HG02798 (cell line): ENCODE data around the gene ARFIP2.

Source experiments
- ATAC-seq: cut with Tn5 transposase; IDR thresholded peaks from one replicate; pipeline ENCODE4 v1.9.1; 2021; ENCODE audit warnings: mild to moderate bottlenecking; ENCODE audit not compliant: unreplicated experiment, poor library complexity

ARFIP2 gene

DNA sequence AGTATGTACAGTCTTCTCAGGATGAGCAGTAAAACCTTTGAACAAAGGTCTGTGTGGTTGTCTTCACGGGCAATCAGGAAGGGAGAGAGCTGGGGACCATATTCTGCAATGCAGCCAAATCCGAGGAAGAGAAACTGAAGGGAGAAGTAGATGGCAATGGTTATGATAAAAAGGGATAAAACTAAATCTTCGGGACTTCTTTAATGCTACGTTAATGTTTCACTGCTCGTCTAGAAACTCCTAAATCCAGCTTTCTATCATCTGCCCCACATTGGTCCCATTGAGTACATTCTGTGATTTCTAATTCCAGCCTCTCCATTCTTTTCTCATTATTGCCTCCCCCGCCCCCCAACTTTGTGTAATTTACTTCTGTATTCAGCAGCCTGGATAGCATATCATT is 1.9 kb upstream of the ARFIP2 start:
- ATAC-seq, result no peak

DNA sequence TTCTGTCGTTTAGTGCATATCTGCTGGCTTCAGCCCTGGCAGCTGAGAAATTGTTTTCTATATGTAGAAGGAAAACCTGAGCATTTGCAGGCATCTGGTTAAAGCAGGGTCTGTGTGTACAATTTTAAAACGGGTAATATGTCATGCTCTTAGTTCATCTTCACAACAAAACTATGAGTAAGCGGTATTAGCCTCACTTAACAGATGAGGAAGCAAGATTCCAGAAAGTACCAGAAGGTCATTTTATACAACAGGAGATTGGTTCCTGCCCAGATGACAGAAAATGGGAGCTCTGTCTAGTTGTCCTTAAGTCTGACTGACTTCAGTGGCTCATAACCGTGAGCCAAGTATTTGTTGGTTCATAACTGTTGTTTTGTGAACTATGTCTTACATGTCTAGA is 1.3 kb upstream of the ARFIP2 start:
- ATAC-seq, result no peak

DNA sequence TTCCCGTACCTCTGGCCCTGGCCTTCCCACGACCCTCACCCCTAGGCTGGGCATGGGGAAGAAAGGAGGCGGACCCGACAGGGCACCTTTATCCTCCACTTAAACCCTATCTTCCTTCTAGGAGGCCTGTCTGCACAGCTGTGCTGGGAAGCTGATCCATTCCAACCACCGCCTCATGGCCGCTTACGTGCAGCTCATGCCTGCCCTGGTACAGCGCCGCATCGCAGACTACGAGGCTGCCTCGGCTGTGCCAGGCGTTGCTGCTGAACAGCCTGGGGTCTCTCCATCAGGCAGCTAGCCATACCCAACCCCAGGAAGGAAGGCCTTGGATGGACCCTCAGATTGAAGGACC is 769 bp upstream of the ARFIP2 start:
- peak; percentile 0 for ATAC-seq

DNA sequence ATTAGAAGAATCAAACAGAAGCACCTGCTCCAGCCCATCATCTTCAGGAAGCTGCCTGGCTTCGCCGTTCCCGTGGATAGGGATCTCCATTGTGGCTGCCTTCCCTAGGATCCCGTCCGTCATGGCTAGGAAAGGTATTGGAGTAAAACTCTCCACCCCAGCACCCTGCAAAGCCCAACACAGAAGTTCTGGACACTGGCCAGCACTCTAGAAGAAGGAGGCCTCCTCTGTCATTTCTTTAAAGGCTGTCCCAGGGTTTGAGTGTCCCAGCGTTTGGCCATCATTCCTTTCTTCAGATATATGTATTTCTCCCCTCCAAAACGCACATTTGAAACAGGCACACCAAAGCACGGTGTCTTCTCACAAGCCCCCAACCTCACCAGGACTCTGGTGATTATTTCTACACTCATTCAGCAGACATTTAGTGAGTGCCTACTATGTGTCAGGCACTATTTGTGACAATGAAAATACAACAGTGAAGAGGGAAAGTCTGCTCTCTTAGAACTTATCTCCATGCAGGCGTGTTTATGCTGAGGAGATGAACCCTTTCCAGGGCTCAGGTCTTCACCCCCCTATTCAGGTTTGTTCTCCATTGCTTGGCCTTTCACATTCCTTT is 724 bp downstream of the ARFIP2 start:
- no peak for ATAC-seq

DNA sequence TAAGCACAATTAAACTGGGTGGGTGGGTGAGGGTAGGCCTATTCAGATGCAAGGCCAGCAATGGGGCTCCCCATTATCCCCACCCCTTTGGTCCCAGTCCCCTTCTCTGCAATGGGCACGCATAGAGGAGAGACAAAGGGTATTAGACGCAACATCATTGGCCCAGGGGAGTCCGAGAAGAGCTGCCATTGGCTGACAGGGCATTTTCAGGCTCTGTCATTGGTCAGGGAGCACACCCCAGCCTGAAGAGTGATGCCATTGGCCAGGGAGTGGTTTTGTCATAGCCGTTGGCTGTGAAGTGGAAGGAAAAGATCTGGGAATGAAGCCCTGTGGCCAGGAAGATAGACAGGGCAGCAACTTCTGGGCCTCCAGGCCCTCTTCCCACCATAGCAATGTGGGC is 4.6 kb downstream of the ARFIP2 start:
- ATAC-seq, result no peak

DNA sequence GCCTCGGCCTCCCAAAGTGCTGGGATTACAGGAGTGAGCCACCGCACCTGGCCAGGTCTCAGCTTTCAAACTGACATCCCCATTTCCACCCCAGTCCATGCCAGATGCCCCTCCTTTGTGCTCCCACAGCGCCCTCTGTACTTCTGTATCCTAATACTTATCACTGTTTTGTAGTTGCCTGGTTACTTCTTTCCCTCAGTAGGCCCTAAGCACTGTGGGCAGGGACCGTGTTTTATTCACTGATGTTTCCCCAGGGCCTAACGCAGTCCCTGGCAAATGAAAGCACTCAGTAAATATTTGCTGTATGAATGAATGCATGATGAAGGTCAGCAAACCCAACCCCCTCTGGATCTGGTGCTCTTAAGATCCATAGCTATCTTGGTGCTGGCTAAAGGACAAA is 5.2 kb downstream of the ARFIP2 start:
- ATAC-seq, result no peak

DNA sequence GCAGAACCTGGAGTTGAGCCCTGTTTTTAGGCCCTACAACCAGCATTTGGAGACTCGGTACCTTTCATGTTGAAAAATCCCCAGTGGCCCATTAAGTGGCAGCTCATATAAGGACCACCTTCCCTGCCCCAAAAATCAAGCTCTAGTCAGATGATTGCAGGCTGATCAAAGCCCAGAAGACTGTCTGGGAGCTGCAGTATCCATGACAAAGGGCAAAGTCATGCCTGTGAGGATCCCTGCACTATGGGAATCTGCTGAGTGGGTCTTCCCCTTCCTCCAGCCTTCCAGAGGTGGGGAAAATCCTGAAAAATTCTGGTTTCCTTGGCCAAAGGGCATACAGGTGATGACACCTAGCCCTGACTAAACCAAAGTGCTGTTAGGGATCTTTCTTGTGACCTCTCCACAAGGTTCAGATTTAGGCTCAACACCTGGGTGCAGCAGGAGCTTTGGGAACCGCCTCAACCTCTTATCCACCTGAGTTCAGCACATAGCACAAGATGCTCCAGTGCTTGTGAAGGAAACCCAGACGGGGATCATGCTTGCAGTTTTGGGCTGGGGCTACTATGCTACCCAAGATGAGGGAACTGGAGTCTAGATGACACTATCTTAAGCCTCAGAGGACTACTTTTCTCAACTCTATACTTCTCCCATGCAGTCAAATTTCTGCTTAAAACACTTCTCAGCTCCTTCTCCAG is 6.2 kb downstream of the ARFIP2 start:
- no peak for ATAC-seq

DNA sequence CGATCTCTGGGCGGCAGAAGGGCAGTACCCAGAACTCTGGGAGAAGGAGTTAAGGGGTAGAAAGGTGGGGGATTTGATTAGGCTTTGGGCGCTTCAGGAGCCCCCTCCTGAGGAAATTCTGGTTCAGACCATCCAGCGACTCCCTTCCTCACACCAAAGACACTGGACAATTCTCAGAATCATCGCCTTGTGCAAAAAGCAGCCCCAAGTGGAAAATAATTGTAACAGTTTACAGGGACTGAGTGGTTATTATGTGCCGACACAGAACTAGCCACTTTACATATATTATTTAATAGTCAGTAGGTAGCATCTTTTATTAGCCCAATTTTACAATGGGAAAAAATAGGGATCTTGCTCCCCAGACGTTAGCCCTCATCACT is 6.7 kb downstream of the ARFIP2 start:
- no peak for ATAC-seq

DNA sequence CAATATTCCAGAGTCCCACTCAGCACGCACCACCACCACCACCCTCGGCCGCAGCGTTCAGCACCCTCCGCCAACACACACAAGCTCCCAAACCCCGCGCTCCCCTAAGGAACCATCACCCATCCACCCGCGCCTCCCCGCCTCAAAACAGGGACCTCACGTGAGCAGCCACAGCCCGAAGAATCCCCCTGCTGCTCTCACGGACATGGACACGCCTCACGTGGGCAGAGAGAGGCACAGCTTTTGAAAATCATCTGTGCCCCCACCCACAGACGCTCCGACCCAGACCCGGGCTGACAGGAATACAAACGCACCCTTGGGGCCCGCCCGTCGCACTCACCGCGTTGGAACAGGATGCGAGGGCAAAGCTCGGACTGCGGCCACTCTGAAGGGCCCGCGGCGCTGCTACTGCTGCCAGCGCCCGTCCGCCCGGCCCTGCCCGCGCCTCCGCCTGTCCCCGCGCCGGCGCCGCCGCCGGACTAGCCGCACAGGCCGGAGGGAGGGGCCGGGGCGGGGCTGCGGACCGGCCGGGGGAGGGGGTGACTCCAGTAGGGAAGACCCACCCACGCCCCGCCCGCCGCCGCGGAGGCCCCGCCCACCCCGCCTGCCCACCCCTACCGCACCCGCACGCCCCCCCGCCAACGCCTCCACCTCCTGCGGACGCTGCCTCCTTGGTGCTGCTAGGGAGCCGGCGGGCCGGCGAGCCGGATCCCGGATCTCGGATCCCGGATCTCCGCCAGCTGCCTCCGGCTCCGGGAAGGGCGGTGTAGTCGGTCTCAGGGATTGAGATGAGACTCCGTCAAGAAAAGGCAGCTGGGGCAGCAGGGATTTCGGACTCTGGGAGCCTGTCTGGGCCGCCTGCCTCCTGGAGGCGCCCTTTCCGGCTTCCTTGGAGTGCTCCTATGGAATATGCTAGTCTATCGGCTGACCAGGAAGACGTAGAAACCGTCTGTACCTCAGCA is 7.4 kb downstream of the ARFIP2 start, which contains the start of gene TRIM3:
TSS of gene TRIM3 (minus strand) at position 491 of the 962 bp plus-strand sequence. CDS start 8,246 bp downstream, outside the sequence.
- ATAC-seq, result peak; percentile 85

DNA sequence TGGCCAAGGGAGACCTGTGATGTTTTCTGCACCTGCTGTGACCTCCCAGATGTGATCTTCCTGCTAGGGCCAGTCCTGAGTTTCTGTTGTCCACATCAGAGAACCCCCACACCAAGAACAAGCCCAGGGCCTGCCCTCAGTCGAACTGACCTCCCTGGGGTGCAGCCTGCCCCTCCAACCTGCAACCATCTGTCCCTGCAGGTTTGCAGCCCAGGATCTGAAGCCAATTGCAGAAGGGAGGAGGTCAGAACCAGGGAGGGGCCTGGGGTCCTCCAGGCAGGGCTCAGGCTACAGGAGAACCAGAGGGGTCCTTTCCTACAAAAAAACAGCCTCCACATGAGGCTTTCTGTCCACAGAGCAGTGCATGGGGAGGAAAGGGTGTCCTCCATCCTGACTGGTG is 8.2 kb downstream of the ARFIP2 start:
- no peak for ATAC-seq

DNA sequence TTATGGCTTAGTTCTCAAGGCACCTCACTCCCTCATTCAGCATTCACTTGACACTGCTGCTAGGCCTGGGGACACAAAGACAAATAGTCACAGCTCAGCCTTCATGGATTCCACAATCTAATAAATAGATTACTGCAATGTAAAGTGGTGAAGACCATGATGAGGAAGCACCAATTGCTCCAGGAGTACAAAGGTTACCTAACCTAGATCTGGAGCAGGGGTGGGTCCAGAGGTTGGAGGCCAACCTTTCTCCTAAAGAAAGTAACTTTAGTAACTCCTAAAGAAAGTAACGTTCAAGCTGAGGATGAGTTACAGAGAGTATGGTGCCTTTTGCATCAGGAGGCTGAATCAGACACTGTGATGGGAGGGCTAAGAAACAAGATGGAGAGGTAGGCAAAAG is 11.5 kb downstream of the ARFIP2 start:
- ATAC-seq, result no peak

DNA sequence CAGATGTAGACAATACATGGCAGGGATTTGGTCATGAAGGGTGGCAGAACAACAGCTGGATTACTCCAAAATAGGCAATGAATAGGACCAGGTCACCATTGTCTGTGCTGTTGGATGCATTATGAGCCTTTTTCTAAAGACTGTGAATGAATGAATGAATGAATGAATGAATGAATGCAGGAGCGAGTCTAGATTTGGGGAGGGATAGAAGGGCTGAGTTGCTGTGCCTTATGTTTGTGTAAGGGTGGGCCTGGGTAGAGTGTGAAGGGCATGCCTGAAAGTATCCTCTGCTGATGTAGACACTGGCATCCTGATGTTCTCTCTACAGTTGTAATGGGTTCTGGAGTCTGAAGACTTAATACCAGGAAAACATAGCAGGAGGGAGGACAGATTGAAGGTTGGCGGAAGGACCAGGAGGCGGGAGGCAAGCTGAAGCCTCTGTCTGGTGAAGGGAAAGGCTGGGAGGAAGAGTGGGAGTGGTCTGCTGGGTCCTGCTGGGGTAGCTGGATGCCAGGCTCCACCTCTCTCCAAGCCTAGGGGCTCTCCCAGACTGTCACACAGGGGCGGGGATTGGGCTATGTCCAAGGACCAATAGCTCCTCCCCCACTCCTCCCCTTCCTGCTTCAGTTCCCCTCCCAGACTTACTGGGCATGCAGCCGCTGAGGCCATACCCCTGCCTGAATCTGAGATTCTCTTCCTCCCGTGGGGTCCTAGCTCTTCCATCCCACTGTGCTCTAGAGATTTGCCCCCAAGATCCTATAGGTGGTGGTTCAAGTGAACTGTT is 12.2 kb downstream of the ARFIP2 start:
- peak; percentile 77 for ATAC-seq

DNA sequence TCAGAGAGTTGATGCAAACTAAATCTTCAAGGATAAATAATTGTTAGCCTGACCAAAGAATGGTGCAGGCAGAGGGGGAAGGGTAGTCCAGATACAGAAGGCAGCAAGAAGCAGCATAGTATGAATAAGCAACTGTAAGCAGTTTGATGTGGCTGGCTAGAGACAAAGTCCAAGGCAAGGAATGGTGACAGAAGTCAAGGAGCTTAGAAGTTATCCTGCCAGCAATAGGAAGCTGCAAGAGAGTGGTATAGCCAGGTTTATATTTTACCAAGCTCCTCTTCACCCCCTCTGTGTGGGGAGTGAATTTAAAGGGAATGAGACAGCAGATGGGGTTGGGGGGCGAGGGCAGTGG is 22.1 kb downstream of the ARFIP2 start:
- no peak for ATAC-seq

DNA sequence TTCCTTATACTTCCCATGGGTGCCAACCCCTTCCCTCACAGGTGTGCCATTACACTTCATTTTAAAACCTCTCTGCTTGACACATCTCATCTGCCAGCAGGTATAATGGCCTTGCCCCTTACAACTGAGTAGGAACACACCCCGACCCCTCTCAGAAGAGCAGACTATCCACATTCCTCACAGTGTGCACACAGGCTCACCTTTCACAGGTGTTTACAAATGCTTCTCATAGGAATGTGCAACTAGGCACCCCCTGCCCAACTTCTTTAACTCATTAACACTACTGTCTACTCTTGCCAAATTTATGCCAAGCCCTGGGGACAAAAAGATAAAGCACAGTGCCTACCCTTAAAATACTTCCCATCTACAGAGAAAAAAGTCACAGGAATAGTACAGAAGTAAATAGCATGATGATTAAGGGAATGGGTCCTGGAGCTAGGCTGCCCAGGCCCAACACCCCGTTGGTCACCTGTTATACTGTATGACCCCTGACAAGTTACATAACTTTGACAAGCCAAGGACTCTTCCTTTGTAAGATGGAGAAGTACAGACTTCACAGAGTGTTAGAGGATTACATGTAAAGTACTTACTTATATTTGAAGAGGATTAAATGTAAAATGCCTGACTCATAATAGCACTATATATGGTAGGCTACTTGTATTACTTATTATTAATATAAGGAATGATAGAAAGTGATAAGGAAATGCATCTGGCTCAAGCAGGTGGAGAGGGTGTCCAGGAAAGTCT is 22.6 kb downstream of the ARFIP2 start:
- ATAC-seq, result no peak

DNA sequence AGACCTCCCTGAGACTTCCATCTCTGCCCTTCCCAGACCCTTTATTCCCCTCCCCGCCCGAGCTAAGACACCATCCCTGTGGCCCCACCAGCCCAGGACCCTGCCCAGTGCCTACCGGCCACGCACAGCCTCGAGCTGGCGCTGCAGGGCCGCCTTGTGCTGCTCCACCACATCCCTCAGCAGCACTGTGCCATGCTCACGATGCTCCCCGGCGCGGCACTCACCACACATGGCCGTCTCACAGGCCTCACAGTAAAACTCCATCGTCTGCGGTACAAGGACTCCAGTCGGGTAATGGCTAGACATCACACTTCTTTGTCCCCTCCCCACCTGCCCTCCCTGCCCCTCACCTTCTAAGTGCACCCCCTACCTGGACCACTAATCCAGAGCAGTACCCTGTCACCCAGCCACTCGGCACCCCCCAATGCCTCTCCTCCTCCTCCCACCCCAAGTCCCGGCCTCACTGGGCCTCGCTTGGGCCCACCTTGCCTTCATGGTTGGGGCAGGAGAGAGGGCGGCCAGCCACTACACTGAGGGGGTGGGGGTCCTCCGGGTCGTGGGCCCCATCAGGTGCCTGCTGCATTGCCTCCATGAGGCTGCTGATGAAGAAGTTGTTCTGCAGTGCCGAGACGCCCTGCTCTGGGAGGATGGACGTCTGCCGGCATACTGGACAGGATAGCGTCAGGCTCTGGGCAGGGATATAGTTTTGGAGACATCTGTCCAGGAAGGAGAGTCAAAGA is 23.4 kb downstream of the ARFIP2 start:
- ATAC-seq, result no peak

DNA sequence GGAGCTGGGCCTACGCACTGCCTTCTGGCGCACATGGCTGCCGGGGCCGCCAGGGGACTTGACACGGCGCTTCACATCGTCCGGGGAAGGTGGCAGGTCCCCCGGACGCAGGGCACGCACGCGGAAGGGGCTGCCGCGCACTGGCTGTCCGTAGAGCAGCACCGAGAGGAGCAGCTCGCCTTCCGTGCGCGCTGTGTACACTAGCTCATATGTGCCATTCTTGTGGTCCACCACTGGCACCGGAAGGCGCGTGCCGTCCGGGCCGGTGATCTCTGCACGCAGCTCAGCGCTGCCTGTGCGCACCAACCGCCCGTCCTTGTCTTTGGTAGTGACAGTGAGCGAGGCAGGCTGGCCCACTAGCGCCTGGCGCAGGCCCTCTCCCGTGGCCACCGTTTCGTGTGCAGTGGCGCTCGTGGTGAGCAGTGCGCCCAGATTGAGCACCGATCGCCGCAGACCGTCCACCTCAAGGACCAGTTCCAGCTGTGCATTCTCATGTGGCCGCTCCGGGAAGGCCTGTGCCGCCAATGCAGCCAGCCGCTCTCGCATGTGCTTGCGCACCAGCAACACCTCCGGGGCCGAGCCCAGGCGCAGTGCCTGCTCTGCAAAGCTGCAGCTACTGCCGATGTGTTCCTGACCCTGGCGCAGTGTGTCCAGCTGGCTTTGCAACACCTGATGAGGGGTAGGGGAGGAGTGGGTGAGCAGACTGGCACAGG is 24.6 kb downstream of the ARFIP2 start:
- ATAC-seq, result no peak

DNA sequence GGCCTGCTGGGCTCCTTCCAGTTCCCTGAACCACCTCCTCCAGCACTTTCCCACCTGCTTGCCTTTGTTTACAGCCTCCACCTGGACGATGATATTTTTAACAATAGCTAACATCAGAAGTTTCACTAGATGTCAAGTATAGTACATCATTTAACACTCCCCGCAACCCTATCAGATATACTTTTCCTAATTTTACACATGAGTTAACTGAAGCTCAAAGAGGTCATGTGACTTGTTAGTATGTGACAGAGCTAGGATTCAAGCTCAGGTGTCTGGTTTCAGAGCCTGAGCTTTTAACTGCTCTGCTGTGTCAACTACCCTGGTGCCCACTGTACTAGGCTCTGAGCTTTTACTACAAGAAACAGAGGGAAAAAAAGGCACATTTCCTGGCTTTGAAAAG is 26.1 kb downstream of the ARFIP2 start:
- no peak for ATAC-seq

DNA sequence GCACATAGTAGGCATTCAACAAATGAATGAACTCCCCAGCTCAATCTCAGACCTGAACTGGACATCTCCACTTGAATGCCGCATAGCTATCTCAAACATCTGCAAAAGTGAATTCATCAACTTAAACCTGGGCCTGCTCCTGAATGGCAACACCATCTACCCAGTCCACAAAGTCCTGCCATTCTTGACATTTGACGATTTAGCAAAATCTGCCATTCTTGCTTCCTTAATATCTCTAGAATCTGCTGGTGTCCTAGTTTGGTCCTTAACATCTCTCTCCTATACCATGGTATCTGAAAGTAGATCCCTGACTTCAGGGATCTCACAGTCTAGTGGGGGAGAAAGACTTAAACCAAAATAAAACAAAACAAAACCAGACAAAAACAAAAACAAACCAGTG is 28.0 kb downstream of the ARFIP2 start:
- ATAC-seq, result no peak

DNA sequence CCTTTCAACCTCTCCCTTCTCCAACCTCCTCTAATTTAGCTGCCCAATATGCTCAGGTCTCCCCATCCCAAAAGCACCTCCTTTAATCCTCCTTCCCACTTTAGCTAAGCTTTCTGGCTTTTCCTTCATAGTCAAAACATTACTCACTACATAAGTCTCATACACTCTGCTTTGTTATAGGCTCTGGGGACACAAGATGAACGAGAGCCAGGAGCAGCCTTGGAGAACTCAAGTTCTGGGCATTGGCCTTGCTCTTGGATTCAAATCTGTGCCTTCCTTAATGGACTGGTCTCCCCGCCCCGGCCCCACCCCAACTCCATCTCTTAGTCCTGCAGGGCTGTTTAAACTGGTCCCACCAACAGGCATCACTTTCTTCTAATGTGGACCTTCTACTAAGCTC is 28.9 kb downstream of the ARFIP2 start:
- no peak for ATAC-seq
